OCI-LY7 (cell line): ENCODE measurements around the gene AGT.

ENCODE experiments used
- EZH2phosphoT487 ChIP-seq: fragments of 200-600 bp; sonication (generic); IDR thresholded peaks from 2 replicates; pipeline ENCODE4 v1.6.1; 2018; ENCODE audit warnings: low read depth, borderline replicate concordance, mild to moderate bottlenecking, mixed run types, antibody characterized with exemption, low read length, moderate library complexity, mixed read lengths
- TF ChIP-seq, protein P1 (sequence below): fragments of 200-600 bp; sonication (generic); conservative IDR thresholded peaks from 2 replicates; pipeline ENCODE4 v1.5.1; 2014; ENCODE audit warnings: mild to moderate bottlenecking, antibody characterized with exemption, low read length, moderate library complexity, mixed read lengths

GRCh38 chr1:230715510-230715909, 1.6 kb upstream of the AGT start:
- TF ChIP-seq, protein P1, sequence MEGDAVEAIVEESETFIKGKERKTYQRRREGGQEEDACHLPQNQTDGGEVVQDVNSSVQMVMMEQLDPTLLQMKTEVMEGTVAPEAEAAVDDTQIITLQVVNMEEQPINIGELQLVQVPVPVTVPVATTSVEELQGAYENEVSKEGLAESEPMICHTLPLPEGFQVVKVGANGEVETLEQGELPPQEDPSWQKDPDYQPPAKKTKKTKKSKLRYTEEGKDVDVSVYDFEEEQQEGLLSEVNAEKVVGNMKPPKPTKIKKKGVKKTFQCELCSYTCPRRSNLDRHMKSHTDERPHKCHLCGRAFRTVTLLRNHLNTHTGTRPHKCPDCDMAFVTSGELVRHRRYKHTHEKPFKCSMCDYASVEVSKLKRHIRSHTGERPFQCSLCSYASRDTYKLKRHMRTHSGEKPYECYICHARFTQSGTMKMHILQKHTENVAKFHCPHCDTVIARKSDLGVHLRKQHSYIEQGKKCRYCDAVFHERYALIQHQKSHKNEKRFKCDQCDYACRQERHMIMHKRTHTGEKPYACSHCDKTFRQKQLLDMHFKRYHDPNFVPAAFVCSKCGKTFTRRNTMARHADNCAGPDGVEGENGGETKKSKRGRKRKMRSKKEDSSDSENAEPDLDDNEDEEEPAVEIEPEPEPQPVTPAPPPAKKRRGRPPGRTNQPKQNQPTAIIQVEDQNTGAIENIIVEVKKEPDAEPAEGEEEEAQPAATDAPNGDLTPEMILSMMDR = no peak
- TF ChIP-seq EZH2phosphoT487 = no peak
